GM21717 (cell line): ENCODE results near the gene VWA8.
"Not testable (repeated sequence)": the region's sequence is repeated elsewhere in the genome, so short reads cannot be mapped to it uniquely, and the experiment has no call there.

Experiments
- ATAC-seq: cut with Tn5 transposase; IDR thresholded peaks from one replicate; pipeline ENCODE4 v1.9.1; 2021; ENCODE audit warnings: mild to moderate bottlenecking, moderate library complexity; ENCODE audit not compliant: unreplicated experiment

The VWA8 gene

DNA sequence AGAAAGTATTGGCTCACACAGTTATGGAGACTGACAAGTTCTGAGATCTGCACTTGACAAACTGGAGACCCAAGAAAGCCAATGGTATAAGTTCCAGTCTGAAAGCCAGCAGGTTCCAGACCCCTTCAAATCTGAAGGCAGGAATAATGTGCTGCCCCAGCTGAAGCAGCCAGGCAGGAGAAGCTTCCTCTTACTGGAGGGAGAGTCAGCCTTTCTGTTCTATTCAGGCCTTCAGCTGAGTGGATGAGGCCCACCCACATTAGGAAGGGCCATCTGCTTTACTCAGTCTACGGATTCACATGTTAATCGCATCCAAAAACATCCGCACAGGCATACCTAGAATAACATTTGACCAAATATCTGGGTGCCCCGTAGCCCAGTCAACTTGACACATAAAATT is 8.2 kb upstream of the VWA8 start:
- no peak for ATAC-seq

DNA sequence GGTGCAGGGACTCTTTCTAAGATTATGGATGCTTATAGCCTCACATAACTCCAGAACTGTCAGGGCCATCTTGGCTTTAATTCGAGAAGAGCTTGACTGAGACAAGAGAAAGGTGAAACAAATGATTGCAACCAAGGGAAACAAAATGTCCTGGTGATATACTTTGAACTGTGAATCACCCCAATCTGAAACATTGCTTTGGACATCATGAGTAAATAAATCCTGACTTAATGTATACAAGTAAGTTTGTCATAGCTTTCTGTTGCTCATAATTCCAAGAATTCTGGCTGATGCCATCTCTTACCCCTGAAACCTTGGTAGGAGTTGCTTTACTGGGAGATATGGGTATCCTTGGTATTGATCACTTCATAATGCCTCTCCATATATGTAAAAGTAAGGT is 5.8 kb upstream of the VWA8 start:
- ATAC-seq, result no peak

DNA sequence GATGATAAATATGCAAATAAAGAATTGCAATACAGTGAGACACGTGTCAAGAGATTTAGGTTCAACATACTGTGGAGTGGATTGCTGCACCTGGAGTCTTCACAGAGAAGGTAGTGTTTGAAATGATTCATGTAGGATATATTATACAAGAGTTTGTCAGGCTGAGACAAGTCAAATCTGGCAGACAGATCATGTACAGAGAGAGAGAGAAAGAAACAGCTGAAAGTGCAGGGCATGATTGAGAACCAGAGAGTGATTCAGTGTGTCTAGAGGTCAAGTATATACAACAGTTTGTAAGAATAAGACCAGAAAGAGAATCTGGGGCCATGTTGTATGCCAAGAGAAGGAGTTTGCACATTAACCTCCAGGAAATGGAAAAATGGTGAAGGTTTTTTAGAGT is 2.1 kb upstream of the VWA8 start:
- no peak for ATAC-seq

DNA sequence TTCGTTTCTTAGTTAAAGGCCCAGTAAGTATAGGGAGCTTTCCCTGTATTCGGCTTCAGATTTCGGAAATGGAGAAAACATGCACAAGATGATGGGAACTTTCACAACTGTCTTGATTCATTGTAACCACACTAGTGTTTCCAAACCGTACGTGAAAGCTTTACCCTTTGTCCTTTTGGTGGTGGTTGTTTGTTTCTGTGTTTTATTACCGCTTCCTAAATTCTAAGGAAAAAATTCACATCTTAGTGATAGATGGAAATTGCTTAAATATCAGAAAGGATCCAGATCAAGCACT is 504 bp upstream of the VWA8 start:
- no peak for ATAC-seq

DNA sequence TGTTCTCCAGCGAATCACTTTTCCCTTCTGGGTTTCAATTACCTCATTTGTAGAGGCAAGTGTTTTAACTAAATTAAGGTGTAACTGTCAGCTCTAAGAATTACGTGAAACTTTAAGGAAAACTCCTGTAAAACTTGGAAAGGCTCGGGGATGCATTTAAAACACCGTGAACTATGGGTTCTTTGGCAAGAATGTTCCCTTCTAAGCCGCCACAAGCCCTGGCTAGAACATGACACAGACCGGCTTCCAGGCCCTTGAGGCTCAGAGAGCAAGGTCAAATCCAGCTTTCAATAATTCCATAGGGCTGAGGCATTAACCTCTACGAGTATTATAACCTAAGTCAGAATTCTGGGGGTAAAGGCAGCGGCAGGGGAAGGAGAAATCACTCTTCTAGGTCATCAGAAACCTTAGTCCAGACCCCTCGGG is 685 bp downstream of the VWA8 start:
- ATAC-seq, result peak; percentile 7

DNA sequence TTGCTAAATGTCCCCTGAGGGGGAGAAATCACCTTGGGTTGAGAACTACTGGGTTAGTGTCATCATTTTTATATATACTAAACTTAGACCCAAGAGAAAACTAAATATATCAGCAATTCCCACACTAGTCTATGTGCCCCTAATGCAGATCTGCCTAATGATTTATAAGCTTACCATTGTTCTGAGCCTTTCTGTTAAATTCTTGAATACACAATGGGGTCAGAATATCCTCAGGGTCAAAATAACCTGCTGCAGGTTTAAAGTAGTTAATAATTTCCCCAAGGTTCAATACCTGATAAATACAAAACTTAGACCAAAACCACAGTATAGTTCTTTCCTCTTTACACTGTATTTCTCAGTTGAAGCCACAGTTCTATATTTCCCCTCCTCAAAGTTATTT is 4.6 kb downstream of the VWA8 start:
- no peak for ATAC-seq

DNA sequence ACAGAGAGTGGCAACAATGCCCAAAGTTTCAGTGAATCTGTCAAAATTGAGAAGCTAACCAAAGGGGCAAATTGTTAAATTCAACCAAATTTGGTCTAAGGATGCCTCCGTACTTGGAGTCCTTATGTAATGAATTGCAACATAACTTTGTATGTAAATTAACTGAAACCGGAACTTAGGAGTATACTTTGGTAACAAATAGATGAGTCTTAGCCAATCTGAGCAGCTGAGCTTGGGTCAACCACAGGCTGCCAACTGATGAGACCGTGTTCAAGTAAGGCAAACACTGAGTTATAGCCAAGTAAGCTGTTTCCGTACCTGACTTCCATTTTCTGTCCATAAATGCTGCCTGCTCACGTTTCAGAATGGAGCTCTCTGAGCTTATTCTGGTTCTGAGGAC is 5.3 kb downstream of the VWA8 start:
- no peak for ATAC-seq

DNA sequence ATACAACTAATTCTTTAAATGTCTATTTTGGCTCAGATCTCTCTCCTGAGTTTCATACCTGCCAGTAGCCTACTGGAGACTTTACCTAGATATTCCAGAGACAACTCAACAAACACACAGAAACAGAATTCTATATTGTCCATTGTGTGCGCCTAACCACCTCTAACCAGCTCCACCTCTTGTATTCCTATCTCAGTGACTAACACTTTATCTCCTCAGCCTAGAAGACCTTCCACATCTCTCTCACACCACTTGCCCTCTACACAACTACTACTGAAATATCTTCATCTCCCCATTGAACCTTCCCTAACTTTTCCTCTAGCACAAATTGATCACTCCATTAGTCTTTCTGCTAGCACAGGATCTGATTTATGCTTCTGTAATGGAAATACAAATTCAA is 6.7 kb downstream of the VWA8 start:
- no peak for ATAC-seq

DNA sequence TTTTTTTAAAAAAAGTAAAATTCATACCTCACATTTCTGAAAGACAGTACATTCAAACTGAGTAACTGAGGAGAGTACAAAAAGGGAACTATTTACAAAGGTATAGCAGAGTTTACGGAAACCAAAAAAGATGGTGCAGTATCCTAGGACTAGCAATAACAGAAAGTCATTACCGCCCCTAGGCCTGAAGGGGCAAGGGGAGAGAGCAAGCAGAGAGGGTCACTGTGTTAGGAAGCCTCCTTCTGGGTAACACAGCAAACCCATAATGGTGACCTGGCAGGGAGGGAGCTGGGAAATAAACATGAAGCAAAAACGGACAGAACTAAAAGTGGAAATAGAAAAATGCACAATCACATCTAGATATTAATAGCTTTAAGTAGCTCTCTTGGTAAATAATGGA is 8.2 kb downstream of the VWA8 start:
- no peak for ATAC-seq

DNA sequence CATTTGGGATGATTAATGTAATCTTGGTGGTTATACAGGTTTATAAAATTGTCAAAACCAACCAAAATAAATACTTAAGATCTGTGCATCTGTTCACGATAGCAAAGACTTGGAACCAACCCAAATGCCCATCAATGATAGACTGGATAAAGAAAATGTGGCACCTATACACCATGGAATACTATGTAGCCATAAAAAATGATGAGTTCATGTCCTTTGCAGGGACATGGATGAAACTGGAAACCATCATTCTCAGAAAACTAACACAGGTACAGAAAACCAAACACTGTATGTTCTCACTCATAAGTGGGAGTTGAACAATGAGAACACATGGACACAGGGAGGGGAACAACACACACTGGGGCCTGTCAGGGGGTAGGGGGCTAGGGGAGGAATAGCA is 11.8 kb downstream of the VWA8 start:
- not testable (repeated sequence) for ATAC-seq

DNA sequence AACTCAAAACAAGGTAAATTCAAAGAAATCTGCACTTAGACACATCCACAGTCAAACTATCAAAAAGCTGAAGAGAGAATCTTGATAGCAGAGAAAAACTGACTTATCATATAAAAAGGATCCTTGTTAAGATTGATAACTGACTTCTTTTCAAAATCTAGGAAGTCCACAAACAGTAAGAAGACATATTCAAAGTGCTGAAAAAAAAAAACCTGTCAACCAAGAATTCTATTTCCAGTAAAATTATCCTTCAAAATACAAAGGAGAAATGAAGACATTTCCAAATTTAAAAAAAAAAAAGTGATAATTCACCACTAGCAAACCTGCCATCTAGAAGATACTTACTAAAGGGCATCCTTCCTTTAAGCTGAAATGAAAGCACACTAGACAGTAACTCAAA is 15.0 kb downstream of the VWA8 start:
- no peak for ATAC-seq

DNA sequence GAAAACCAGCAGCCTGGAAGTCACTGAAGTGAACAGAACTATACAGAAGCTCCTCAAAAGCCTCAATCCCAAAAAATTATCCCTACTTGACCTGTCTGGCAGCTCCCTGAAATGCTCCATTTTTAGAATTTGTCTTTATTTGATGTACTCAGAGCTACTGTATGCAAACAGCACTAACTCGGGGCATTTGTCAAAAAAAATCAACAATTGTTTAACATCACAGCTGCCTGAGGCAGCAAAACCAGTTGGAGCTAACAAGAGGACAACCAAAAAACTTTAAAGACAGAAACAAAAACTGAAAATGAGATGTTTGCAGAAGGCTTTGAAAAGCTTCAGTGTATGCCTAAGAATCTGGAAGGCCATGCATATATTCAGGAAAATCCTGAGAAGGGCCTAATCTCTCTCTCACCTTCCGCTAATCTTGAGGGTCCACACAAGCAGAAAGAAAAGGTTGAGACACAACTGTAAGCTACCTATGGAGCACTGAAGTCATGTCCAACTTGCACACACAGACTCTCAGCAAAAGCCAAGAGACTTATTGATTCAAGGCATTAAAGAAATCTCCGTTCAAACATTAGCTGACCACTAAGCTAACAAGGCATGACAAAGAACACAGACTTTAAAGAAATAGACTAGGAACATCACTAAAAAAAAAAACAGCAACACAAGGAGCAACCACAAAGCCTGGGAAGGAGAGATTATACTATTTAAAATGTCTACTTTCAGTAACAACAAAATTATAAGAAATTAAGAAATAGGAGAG is 16.1 kb downstream of the VWA8 start:
- ATAC-seq, result no peak

DNA sequence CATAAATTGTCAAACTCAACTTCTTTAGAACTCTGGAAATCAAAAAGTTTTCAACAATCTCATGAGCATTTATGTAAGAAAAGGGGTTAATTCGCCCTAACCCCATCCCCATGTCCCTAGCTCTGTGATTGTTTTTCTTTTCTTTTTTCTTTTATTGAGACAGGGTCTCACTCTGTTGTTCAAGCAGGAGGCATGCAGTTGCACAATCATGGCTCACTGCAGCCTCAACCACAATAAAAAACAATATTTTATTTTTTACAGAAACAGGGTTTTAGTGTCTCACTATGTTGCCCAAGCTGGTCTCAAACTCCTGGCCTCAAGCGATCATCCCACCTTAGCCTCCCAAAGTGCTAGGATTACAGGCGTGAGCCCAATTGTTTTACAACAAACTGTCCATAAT is 16.7 kb downstream of the VWA8 start:
- no peak for ATAC-seq

DNA sequence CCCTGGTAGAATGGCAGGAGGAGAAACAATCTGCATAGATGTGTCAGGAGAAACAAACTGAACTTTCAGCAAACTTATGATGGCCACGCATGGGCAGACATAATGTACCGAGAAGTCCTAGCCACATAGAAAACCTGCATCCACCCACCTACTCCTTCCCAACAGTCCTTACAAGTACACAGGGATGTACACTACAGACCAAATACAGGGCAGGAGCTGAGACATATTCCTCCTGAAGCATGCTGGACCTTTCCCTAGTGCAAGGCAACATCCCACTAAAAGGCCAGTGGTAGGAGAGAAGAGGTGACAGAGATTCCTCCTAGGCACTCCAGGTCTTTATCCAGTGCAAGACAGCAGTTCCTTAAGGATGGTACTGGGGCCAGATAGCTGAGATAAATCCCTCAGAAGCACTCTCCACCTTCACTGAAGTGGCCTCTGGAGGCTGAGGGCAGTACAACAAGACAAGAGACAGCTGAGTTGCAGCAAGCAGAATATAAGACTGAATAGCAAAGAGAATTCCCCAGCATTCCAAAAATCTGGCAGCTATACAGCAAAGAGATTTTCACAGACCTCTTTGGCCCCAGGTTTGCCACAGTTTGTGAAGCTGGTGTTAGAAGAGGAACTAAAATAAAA is 18.3 kb downstream of the VWA8 start:
- ATAC-seq, result no peak

DNA sequence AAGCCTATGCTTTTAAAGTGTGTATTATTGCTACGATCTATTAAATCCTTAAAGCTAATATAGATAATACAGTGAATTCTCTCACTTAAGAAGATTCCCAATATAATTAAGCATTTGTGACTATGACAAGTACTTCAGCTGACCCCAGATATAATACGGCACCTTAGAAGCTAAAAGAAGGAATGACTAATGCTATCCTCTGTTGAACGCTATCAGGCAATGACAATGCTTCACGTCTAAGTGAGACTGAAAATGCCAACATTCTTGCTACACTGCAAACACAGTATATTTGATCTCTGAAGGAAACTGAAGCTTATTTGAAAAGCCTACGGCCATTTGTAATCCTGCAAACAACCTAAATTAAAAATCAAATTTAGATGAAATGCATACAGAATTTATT is 19.7 kb downstream of the VWA8 start:
- ATAC-seq, result no peak

DNA sequence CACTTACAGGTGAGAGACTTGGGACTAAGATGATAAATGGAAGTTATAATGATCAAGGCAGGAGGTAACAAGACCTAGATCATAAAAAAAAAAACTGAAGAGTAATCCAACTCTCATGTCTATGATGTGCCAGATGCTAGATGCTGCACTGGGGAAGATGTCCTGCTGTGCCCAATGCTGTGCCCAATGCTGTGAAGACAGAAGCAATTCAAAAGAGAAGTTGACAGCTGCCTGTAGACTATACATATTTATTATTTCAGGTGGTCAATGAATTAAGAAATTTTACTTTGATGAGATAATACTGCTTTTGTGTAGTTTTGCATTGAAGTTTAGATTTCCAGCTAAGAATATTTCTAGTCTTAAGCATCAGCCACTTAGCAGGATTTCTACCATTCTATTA is 21.5 kb downstream of the VWA8 start:
- ATAC-seq, result no peak

DNA sequence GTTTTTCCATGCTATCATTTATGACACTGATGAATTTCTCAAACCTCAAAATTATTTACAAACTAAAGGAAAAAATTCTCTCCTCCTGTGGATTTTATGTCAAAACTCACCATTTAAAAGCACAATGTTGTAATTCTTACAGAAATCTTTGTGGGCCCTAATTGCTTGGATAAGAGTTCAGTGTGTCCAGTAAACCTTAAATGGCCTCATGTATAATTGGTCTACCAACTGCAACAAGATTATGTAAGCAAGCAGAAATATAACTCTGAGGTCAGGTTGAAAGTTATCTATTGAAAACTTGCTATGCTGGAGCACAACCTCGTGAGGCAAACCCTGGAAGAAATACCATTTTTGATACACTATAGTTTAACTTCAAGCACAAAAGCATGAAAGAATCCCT is 22.0 kb downstream of the VWA8 start:
- no peak for ATAC-seq

DNA sequence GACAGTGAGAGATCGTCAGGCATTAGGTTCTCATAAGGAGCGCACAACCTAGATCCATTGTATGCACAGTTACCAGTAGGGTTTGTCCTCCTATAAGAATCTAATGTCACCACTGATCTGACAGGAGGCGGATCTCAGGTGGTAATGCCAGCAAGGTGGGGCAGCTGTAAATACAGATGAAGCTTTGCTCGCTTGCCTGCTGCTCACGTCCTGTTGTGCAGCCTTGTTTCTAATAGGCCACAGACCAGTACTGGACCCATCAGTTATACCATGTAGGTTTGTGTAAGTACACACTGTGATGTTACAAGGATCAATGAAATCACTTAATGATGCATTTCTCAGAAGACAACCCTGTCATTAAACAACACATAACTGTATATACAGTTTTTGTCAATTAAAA is 23.5 kb downstream of the VWA8 start:
- no peak for ATAC-seq

DNA sequence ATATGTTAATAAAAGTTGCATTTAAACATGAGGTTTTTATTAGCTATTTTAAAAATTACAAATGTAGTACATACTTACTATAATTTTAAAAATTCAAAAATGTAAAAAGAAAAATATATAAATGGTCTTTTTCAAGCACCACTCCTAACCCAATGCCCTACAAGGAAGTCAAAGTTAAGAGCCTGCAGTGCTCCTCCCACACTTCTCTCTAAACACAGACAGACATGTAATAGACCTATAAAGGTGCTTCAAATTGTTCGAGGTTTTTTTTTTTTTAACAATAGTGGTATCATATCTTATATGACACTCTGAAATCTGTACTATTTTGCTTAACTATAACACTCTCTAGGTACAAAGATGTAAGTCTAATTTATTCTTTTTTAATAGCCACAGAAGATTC is 25.4 kb downstream of the VWA8 start:
- ATAC-seq, result no peak

DNA sequence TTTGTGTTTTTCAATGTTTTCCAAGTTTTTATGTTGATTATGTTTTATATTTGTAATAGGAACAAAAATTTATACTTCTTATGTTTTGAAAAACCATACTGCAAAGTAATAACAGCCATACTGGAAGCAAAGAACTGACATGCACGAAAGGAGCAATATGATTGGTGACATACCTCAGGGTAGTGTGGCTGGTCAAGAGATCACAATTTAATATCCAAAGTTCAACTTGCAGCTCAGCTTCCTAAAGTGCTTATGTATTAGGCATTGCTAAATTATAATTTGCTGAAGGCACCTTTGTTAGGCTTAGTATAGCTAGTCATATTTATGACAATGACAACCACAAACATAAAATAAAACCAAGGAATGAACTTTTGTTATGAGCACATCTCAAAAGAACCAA is 25.9 kb downstream of the VWA8 start:
- ATAC-seq, result no peak

DNA sequence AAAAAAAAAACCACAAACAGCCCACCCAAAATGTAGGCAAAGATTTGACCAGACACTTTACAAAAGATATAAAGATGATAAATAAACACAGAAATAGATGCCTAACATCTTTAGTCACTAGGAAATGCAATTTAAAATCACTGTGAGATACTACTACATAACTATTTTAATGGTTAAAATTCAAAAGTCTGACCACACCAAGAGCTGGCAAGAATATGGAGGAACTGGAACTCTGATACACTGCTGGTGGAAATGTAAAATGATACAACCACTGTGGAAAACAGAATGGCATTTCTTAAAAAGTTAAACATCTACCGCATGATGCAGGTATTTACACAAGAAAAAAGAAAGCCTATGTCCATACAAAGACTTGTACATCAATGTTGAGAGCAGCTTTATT is 26.8 kb downstream of the VWA8 start:
- no peak for ATAC-seq

DNA sequence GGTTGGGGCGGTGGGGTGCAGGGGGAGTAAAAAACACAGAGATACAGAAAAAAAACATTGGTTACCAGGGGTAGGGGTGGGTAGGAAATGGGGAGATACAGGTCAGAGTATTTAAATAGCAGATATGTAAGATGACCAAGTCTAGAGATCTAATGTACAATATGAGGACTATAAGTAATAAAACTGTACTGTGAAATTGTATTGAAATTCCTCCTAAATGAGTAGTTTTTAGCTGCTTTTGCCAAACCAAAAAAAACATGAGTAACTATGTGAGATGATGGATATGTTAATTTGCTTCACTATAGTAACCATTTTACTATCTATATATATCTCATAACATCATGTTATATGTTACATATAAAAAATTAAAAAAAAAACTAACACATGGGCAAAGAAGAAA is 29.6 kb downstream of the VWA8 start:
- no peak for ATAC-seq

DNA sequence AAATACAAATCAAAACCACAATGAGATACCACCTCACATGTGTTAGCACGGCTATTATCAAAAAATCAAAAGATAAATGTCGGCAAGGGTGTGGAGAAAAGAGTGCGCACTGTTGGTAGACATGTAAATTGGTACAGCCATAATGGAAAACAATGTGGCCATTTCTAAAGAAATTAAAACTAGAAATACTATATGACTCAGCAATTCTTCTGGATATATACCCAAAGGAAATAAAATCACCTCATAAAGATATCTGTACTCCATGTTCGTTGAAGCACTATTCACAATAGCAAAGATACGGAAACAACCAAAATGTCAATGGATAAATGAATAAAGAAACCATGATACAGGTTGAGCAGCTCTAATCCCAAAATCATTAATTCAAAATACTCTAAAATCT is 30.8 kb downstream of the VWA8 start:
- ATAC-seq, result no peak
